Activated CD8-positive, alpha-beta memory T cell treated with anti-CD3 and anti-CD28 coated beads for 36 hours (primary cell): ENCODE data around the gene ACAA1. TPM values are rescaled to one million over a fixed set of nuclear protein-coding genes. Genes with fewer than 3 reads are reported as not detected.
"Not testable (repeated sequence)": the region's sequence is repeated elsewhere in the genome, so short reads cannot be mapped to it uniquely, and the experiment has no call there.

Experiments used
- CTCF ChIA-PET: fragments of 350-600 bp; sonication (Branson Sonifier 250); formaldehyde crosslinking; loops from one replicate; lab custom pipeline; 2021; ENCODE audit warnings: antibody characterized with exemption; lab: Charles Lee
- POLR2A ChIA-PET: fragments of 350-600 bp; sonication (Branson Sonifier 250); formaldehyde crosslinking; loops from one replicate; lab custom pipeline; 2021; ENCODE audit warnings: antibody characterized with exemption; lab: Charles Lee
- total RNA-seq, 2 experiments: library from RNA; stranded (reverse); gene quantifications; one replicate each; pipeline ENCODE4 v1.2.3, GENCODE V29; 2021

ACAA1 gene
- total RNA-seq, 2 experiments from 2014 or later, result 73.5 to 75.3 TPM

DNA sequence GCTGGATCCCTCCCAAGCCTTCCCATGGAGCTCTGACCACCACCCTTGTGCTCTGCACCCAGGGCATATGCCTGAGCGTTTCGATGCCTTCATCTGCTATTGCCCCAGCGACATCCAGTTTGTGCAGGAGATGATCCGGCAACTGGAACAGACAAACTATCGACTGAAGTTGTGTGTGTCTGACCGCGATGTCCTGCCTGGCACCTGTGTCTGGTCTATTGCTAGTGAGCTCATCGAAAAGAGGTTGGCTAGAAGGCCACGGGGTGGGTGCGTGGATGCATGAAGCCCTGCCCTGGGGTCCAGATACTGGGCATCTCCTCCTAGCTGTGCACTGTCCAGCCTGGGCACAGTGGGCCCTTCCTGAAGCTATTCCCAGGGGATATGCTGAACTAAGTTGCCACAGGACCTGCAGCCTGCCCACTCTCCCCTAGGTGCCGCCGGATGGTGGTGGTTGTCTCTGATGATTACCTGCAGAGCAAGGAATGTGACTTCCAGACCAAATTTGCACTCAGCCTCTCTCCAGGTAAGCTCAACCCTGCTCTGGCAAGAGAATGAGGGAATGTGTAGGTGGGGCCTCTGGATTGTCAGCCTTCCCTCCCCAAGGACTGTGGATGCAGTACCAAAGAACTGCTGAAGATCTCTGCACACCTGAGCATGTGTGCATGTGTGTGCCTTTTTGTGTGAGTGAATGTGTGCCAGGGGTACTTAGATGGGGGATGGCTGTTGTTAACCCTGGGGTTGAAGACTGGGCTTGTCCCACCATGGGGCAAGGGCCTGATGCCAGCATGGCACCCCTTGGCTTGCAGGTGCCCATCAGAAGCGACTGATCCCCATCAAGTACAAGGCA is 3.6 kb upstream of the ACAA1 start:
- ChIA-PET POLR2A (interaction anchor here (5.0 kb wide), 1 partner anchor 25 kb away, joined by 86 read pairs; the partner anchor contains the start of gene OXSR1), CTCF (interaction anchor here (1.7 kb wide), 1 partner anchor 24 kb away, joined by 6 read pairs; the partner anchor contains the start of gene OXSR1)

DNA sequence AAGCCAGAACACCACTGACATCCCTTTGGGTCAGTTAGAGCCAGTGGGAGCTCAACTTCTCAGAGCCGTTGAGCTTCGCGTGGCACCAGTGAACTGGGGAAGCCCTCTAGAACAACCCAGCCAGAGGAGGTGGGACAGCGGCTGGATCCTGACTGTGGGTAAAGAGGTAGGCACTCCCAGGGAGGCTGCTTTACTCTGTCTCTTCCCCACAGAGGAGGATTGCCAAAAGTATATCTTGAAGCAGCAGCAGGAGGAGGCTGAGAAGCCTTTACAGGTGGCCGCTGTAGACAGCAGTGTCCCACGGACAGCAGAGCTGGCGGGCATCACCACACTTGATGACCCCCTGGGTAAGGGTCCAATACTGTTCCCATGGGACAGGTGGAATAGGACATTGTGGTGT is 2.7 kb upstream of the ACAA1 start:
- CTCF ChIA-PET, result interaction anchor here (0.9 to 1.7 kb wide), 2 partner anchors 14 to 25 kb away, joined by 3 to 6 read pairs; partner anchors contain the start of gene OXSR1
- POLR2A ChIA-PET, result interaction anchor here (0.6 to 5.0 kb wide), 2 partner anchors 26 to 83 kb away, joined by 4 to 86 read pairs; partner anchors contain the start of gene OXSR1

DNA sequence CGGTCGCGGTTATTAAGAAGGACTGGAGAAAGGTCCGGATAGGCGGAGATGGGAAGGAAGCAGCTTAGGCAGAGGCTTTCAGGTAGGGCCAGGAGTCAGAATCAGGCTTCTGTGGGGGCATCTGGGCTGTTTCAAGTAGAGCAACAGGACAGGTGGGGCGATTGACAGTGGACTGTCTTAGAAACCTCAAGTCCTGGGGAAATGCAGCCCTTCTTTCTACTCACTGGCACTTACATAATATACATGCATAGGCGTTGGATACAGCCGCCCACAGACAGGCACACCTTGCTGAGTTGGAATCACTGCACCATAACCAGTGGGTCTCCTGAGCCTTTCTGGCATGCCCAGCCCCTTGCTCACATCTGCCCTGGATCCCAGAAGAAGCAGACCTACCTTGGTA is 2.3 kb upstream of the ACAA1 start:
- POLR2A ChIA-PET, result interaction anchor here (0.6 to 5.0 kb wide), 2 partner anchors 26 to 84 kb away, joined by 4 to 86 read pairs; partner anchors contain the start of gene OXSR1
- CTCF ChIA-PET, result interaction anchor here (0.9 kb wide), 1 partner anchor 15 kb away, joined by 3 read pairs; no protein-coding TSS in a partner anchor

DNA sequence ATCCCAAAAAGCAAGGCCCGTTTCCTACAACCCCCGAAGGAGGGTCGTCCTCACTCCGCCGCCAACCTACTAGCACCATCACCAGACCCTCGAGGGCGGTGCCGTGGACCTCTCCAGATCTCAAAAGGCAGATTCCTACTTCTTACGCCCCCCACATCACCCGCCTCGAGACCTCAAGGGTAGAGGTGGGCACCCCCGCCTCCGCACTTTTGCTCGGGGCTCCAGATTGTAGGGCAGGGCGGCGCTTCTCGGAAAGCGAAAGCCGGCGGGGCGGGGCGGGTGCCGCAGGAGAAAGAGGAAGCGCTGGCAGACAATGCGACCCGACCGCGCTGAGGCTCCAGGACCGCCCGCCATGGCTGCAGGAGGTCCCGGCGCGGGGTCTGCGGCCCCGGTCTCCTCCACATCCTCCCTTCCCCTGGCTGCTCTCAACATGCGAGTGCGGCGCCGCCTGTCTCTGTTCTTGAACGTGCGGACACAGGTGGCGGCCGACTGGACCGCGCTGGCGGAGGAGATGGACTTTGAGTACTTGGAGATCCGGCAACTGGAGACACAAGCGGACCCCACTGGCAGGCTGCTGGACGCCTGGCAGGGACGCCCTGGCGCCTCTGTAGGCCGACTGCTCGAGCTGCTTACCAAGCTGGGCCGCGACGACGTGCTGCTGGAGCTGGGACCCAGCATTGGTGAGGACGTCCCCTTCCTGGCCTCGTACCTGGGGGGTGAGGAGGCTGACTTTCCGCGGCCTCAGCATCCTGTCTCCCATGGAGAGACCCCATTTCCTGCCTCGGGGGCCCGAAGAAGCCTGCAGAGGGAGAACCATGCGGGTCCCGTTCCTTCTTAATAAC is 1.6 kb upstream of the ACAA1 start, which contains the start of gene MYD88:
MYD88 (plus strand) TSS at position 313 of the 842 bp plus-strand sequence; CDS start at position 353, 40 bp downstream.
- ChIA-PET POLR2A (interaction anchor here (0.6 to 5.0 kb wide), 2 partner anchors 27 to 85 kb away, joined by 4 to 86 read pairs; partner anchors contain the start of gene OXSR1), CTCF (interaction anchor here (0.9 to 2.5 kb wide), 2 partner anchors 15 to 26 kb away, joined by 3 to 13 read pairs; partner anchors contain the start of gene OXSR1)

DNA sequence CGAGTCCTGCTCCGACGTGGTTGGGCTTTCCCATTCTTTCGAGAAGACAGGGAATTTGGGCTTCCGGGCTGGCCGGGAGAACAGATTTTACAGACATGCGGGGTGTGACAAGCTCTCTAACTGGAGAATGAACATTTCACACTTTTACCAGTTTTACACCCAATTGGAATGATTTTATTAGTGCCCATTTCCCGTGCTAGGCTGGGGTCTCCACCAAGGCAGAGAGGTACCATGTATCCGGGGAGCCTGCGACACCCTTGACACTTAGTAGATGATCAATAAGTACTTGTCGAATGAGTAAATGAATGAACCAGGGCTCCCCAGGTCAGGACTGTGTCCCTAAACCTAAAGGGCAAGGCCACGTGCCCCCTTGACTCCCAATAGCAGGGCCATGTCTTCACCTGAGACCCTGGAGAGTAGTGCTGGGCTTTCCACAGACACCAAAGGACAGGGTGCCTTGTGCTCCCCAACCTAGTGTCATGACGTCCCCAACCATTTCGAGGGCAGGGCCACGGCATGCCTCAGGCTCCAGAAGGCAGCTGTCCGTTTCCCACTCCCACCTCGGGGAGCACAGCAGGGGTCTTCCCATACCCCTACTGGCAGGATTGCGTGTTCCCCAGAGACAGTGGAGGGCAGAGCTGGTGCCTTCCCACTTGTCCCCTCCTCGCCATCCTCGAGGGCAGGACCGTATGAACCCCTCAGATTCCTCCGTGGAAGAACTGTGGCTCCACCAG is 855 bp upstream of the ACAA1 start:
- ChIA-PET CTCF (interaction anchor here (0.8 to 2.5 kb wide), 5 partner anchors 20 to 209 kb away, joined by 3 to 13 read pairs (median 4); partner anchors contain the start of genes OXSR1 and XYLB), POLR2A (interaction anchor here (0.8 to 5.0 kb wide), 5 partner anchors 20 to 117 kb away, joined by 3 to 86 read pairs (median 4); partner anchors contain the start of genes DLEC1 and OXSR1)

DNA sequence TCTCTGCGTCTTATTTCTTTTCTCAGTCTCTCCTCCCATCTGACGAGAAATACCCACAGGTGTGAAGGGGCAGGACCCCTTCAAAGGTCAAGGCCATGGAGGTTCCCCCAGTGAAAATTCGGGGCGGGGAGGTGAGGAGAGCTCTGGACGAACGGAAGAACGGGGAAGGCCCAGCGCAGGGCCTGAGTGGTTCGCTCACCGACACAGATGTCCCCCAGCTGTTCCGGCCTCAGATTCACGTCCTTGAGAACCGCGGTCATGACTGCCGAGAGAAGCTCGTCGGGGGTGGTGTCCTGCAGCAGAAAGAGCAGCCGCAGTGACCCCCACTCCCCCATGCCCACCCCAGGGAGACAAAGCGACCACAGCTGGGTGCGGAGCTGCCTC is 542 bp downstream of the ACAA1 start:
- CTCF ChIA-PET, result interaction anchor here (1.3 to 2.5 kb wide), 2 partner anchors 22 to 28 kb away, joined by 4 to 13 read pairs; partner anchors contain the start of gene OXSR1
- POLR2A ChIA-PET, result interaction anchor here (0.8 to 5.0 kb wide), 3 partner anchors 29 to 74 kb away, joined by 3 to 86 read pairs (median 5); partner anchors contain the start of gene OXSR1

DNA sequence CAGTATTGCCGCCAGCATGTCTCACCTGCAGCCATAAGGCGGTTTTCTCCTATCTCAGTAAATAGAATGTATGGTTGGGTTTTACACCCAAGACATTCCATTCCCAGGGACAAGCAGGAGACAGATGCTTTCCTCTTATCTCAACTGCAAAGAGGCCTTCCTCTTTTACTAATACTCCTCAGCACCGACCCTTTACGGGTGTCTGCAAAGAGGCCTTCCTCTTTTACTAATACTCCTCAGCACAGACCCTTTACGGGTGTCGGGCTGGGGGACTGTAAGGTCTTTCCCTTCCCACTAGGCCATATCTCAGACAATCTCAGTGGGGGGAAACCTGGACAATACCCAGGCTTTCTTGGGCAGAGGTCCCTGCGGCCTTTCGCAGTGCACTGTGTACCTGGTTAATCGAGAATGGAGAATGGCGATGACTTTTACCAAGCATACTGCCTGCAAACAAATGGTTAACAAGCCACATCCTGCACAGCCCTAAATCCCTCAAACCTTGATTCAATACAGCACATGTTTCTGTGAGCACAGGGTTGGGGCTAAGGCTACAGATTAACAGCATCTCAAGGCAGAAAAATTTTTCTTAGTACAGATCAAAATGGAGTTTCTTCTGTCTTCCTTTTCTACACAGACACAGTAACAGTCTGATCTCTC is 1.2 kb downstream of the ACAA1 start:
- ChIA-PET CTCF (interaction anchor here (2.5 kb wide), 1 partner anchor 29 kb away, joined by 13 read pairs; the partner anchor contains the start of gene OXSR1), POLR2A (interaction anchor here (5.0 kb wide), 1 partner anchor 29 kb away, joined by 86 read pairs; the partner anchor contains the start of gene OXSR1)

DNA sequence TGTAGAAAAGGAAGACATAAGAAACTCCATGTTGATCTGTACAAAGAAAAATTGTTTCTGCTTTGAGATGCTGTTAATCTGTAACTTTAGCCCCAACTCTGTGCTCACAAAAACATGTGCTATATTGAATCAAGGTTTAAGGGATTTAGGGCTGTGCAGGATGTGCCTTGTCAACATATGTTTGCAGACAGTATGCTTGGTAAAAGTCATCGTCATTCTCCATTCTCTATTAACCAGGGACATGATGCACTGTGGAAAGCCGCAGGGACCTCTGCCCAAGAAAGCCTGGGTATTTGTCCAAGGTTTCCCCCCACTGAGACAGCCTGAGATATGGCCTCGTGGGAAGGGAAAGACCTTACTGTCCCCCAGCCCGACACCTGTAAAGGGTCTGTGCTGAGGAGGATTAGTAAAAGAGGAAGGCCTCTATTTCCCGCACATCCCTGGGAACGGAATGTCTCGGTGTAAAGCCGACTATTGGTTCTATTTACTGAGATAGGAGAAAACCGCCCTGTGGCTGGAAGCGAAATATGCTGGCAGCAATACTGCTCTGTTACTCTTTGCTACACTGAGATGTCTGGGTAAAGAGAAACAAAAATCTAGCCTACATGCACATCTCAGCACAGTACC is 2.3 kb downstream of the ACAA1 start:
- POLR2A ChIA-PET, result not testable (repeated sequence)
- CTCF ChIA-PET, result interaction anchor here (1.4 kb wide), 1 partner anchor 31 kb away, joined by 3 read pairs; the partner anchor contains the start of gene OXSR1

DNA sequence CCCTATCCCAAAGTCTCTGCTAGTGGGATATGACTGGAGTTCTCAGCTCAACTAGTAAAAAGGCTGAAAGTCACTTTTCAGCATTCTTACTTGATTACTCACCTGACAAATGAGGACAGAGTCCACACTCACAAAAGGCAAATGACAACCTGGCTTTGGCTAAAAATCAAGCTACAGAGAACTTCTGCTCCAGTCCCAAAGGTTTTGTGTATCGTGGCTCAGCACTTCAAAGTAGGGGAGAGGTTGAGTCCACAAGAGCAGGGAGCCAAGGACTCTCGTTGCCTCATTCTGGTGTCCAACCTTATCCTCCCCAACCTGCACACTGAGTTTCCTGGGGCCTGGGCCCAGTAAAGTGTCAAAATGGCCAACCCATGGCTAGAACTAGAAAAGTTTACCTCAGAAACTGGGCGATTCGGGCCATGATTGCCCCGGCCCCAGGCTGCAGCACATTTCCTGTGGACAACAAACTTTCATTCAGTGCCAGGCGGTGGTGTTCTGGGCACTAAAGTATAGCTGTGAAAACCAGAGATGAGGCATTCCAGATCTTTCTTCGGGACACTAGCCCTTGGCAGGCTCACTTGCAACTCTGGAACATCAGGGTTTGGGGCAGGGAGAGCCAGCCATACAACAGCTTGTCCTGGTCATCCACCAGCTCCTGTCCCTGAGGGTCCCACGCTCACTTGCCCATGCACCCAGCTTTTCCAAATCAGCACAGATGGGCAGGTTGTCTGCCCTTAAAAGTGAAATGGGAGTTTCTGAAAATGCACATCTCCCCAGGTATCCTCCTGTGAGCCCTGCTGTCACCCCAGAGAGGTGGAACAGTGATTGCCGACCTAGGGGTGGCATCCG is 3.1 kb downstream of the ACAA1 start:
- ChIA-PET CTCF (interaction anchor here (0.7 to 1.4 kb wide), 2 partner anchors 32 to 213 kb away, joined by 3 read pairs; partner anchors contain the start of genes OXSR1 and XYLB), POLR2A (no interaction called here)

DNA sequence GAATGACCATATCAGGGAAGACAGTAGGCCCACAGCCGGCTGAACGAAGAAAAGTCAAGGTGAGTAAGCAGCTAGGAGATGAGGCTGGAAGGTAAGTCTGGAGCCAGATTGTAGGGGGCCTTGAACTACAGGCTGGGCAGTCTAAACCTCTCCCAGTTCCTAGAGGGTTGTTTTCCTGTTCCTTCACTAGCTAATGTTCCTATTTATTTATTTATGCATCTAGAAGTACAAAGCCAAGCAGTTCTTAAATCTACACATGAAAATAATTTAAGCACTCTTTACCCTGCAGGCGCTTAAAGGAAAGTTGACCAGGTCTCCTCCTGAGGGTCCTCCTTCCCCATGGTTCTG is 3.7 kb downstream of the ACAA1 start:
- CTCF ChIA-PET, result interaction anchor here (0.7 to 1.4 kb wide), 2 partner anchors 32 to 214 kb away, joined by 3 read pairs; partner anchors contain the start of genes OXSR1 and XYLB
- POLR2A ChIA-PET, result no interaction called here

DNA sequence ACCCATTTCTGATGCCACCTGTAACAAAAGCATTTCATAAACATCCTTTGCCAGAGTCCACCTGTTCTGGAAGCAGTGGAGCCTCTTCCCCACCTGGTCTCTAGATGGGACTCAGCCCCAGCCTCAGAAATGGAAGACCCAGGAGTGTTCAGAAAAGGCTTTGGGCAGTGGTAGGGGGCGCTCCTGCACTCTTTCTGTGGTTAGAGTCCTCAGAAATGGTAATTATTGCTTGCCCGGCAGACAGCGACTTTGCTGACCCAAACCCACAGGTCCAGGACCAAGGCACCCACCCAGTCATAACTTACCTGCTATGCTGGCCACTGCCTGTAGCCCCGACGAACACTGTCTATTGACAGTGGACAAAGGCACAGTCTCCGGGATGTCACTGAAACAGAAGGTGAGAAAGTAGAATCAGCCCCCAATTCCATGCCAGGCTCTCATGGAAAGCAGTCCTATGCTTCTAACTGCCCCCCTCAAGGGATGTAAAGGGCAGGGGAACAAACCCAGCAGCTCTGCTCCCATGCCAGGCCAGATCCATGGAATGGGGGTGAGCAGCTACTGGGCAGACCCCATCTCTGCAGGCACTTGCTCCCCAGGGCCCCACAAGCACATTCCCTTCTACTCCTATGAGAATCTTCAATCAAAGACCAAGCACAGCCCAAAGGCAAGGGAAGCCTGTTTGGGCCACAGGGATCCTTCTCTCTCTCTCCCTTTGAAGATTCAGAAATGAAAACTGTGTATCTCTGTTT is 5.1 kb downstream of the ACAA1 start:
- ChIA-PET POLR2A (no interaction called here), CTCF (interaction anchor here (1.0 to 2.0 kb wide), 2 partner anchors 8 to 12 kb away, joined by 3 to 8 read pairs; no protein-coding TSS in a partner anchor)

DNA sequence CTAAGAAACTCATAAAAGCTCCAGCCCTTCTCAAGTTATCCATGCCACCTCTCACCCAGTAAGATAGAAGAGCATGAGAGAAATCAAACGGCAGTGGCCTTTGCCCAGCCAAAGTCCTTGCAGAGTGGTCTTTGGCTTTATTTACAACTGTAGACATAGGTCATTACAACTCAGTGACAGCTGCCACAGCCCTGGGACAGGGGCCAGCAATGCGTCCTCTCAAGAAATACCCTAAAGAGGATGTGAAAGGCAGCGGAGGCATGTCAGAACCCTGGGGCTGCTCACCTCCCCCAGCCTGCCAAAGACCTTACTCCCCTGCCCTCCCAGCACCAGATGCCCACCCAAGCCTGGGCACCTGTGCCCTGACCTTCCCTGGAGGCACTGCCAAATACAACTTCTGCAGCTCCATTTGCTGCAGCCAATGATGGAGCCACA is 6.3 kb downstream of the ACAA1 start:
- POLR2A ChIA-PET, result no interaction called here
- CTCF ChIA-PET, result interaction anchor here (2.0 kb wide), 1 partner anchor 11 kb away, joined by 8 read pairs; no protein-coding TSS in a partner anchor

DNA sequence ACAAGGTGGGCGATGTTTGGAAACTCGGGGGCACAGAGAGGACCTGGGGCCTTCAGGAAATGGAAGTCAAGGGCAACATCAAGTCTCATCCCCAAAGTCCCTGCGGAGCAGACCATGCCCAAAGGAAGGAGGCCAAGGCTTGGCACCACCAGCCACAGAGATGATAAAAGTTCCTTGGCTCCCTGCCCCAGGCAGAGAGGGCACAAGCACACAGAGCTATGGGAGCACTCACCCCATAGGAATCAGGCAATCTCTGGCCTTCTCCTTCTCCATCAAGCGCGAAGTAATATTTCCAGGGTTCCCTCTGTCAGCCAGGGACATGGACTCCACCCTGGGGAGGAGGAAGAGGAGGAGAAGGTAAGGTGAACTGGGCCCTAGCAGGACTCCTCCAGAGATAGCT is 7.9 kb downstream of the ACAA1 start:
- POLR2A ChIA-PET, result no interaction called here

DNA sequence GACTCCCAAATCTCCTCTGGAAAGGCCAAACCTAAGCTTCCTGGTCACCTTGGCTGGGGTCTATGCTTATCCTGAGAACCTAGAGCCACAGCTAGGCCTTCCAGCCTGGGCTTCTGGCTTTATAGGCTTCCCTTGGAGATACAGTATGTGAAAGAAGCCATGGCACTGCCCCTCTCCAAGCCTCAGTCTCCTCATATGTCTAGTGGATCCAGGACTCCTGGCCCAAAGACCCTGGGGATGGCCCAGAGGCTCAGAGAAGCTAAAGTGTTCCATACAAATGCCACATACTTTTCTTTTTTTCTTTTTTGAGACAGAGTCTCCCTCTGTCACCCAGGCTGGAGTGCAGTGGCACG is 8.6 kb downstream of the ACAA1 start:
- CTCF ChIA-PET, result interaction anchor here (1.8 kb wide), 1 partner anchor 10 kb away, joined by 9 read pairs; no protein-coding TSS in a partner anchor
- POLR2A ChIA-PET, result no interaction called here

More for the DNA sequence above, 7.9 kb downstream of the ACAA1 start:
- CTCF ChIA-PET, result interaction anchor here (1.8 kb wide), 1 partner anchor 11 kb away, joined by 9 read pairs; no protein-coding TSS in a partner anchor
